Measurements from ENCODE around the gene FSTL5.

The FSTL5 gene

DNA sequence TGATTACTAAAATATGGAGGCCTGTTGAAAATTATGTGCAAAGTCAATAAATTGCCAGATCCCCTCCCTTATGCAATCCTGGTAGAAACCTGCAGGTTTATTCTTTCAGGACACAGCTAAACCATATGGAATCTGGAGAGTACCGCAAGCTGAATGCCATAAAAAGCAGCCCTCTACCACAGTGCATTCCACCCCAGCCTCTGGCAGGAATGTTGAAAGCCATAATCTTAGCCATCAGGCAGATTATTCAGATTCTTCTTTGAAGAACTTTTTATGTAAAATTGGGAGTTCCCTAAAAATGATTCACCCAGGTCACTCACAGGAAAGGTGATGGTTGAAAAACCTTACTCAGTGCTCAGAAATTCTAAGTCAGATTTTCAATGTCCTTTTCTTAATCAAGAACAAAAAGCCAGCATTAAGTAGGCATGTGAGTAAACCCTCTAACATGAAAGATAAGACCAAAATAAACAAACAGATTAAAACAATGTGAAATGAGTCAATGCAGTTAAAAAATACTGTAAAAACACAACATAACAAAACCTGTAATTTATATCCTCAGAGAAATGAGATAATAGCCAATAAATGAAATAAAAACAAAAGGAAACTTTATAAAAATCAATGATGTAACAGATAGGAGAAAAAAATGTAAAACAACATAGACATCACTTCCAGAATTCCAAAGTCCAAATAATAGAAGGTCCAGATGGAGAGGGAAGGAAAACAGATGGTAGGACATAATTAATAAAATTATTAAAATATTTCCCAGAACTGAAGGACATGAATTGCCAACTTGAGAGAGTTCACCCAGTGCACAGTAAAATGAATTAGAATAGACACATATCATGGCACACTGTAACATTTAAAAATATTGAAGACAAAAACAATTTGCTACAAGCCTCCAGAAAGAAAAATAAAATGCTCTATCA, 226.9 kb downstream of the FSTL5 start:
- peak; percentile 97 for DNase-seq

DNA sequence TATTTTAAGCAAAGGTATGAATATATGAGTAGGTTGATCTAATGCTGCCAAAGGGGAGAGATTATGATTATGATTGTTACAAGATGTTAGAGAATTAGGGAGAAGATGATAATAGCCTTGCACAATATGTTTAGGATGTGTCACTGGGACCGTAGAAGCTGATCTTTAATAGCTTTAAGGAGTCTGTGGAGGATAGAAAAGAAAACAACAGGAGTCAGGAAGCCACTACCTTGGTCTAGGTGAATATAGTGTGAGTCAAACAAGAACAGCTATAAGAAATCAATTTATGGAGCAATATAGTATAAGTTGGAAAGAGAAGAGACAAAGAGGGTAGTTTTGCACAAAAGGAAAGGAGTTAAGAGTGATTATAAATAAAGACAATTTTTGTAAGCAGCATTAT, 232.7 kb downstream of the FSTL5 start:
- no peak for DNase-seq

DNA sequence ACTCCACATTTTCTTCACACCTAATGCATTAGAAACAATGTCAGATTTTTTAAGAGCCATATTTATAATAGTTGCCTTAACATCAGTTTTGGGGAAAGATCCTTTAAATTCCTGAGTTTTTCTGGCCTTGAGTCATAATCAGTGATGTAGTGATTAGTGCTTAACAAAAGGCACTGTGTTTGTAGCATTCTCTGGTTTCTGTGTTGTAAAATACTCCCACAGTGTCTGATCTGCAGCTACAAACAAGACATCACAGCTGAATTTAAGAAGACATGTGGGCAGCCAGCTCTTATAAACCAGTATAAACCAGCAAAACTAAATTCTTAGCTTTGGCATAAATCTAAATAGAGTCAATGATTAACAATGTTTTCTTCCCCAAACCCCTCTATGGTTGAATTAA, 233.8 kb downstream of the FSTL5 start:
- peak; percentile 33 for DNase-seq

DNA sequence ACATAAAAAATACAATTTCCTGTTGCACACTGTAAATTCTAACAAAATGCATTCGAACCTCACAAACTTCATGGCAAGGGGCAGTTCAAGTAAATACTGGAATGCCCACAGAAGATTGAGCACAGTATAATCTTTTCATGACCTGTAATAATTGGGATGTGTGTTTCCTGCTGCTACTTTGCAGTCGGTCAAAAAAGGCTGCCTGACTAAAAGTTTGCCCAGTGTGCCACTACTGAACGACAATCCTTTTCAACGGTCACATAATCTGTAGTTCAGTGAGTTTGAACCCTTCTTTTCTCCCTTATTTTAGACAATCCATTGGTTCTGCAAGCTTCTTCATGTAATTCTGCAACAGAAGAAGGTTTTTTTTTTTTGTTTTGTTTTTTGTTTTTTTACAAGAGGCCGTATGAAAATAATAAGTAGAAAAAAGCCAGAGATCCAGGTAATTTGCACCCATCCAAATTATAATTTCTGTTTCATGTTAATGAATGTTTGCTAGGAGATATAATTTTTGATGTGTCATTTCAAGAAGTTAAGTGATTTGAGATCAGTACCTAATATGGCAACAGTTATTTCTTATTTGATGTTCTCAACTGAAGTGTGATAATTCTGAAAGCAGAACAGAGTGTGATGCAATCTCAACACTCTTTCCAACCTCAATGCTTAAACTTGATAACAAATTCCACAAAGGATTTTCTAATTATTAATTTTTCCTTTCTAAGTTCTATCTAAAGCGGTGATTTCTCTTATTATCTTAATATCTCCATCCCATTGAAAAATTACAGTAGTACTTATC, 237.6 kb downstream of the FSTL5 start:
- no peak for DNase-seq

DNA sequence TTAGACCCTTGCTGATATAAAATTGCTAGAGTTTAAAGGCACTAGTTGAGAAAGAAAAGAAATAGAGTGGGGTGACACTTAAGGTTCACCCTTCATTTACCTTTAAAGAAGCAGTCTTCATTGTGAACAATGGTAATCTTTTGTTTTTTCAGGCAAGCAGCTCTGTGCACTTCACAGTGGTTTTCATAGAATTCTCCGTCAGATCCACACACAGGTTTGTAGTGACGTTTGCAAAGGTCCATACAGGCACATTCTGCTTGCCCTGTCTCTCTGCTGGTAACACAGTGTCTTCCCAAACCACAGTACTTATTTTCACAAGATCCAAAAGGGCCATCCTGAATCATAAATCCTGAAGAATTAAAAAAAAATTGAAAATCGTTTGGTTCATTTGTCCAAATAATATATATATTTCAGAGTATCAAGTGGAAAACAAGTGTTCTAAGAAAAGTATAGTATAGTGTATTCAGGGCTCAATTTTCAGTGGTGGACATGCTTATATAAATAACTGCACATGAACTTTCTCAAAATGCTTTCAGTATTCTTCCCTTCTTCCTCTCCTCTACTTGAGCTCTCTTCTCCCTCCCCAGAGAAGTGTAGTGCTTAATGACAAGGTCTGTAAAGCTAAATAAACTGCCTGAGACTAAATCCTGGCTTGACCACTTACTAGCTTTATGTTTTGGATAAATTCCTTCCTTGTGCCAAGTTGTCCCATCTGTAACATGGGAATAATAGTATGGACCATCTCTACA, 243.3 kb downstream of the FSTL5 start:
- no peak for DNase-seq

DNA sequence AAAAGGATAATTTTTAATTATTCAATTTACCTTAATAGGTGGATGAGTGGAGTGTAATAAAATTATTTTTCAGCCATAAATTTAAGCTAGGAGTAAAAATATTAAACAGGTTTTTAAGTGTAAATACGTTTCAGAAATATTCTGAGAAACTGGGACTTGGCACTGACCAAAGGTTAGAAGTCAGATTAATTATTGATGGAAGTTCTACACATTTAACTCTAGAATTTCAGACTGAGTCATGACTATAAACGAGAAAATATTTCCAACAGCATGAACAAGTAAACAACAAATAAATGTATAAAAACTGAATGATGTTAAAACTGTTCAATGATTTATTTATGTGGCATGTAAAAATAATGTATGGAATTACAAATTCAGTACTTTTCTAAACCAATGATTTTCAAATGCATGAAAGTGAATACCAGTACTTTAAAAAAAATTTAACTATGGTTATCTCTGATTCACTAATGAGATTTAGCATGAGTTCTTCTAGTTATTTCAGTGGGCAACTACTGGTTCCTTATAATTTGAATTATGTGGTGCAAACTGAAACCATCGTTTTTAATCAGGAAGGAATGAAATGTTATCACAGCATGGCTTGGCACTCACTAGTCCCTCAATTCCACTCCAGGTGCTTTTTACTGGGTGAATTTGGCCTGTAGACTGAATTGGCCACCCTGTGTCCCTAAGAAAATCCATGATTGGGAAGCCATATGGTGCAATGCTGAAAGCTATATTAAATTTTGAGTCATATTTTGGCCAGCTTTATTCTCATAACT, 244.2 kb downstream of the FSTL5 start:
- DNase-seq = no peak

DNA sequence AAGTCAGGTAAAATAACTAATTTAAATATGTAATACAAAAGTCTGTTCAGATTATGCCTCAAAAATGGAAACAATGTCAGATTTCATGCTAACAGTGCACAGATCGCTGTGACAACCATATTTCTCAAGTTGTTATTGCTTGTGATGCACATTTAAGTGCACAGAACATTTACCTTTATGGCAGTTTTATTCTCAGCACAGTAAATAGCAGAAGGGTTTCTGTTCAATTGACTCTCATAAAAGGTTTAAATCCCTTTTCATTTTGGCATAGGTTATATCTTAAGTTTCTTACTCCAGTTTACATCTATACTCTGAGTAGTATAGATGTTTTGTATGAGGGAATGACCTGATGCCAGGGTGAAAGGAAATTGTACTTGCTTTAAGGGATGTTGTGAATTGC, 247.8 kb downstream of the FSTL5 start:
- no peak for DNase-seq

DNA sequence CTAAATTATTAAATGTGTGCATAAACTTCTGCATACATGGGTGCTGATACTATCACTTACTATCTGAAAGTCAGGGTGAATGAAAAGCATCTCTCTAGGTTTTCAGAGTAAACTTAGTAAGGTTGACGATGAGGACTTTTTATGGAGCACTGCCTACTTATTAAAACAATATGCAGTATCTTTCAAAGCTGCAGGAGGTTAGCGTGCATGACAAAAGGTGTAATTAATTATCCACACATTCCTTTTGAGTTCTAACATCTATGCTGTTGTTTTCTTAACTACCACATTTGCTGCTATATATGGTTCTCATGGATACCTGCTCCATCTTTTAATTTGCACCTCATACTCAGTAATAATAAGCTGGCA, 256.2 kb downstream of the FSTL5 start:
- peak; percentile 46 for DNase-seq

DNA sequence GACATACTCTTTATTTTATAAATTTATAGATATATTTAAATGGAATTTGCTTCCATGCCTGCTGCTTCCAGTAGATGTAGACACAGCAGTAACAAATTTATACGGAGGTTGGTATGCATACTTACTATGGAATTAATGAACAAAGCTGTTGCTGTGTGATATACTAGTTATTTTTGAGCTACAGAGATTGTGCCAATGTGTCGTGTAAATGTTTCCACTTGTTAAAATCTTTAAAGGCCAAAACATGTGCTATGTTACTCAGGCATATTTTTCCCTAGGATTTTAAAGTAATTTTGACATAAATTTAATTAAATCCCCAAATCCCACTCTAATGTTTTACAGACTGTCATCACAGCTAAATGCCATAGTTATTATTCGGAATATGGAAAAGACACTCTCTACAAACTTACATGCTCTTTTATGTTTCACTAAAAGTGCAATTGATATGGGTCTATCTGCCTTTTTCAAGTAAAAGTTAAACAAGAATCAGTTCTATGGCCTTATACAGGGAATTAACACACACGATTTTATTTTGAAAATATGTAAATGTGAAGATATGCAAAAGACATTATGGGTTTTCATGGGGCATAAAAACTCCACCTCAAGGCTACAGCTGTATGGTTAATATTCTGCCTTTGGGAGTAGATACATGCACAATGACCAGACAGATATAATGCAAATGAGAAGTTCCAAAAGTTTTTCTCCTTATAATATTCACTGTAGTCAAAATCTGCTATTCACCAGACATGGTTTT, 256.8 kb downstream of the FSTL5 start:
- no peak for DNase-seq

DNA sequence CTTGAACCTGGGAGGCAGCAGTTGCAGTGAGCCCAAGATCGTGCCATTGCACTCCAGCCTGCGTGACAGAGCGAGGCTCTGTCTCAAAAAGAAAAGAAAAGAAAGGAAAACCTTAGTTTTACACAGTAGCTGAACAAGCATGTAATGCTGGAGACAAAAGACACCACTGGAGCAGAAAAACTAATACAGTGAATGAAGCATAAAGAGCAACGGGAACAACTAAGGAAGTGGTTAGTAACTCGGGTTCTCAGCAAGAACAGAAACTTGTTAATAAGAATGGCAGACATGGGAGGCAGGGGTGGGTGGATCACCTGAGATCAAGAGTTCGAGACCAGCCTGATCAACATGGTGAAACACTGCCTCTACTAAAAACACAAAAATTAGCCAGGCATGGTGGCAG, 263.7 kb downstream of the FSTL5 start:
- no peak for DNase-seq

DNA sequence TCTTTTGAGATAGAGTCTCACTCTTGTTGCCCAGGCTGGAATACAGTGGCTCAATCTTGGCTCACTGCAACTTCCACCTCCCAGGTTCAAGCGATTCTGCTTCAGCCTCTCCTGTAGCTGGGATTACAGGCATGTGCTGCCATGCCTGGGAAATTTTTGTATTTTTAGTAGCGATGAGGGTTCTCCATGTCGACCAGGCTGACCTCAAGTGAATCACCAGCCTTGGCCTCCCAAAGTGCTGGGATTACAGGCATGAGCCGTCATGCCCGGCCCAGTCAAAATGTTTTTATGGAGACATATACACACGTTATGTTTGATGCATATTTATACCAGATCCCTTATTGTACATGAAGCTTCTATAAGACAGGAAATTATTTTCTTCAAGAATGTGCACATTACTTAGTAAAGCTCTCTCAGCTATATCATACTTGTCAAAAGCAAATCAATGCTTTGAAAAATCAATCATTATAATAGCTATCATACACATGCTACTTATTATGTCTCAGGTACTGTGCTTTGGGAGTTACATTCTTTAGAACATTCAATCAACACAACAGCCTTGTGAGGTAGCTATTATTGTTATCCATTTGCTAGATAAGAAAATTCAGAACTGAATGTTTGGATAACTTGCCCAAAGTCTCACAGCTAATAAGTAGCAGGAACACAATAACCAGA, 269.2 kb downstream of the FSTL5 start:
- no peak for DNase-seq

DNA sequence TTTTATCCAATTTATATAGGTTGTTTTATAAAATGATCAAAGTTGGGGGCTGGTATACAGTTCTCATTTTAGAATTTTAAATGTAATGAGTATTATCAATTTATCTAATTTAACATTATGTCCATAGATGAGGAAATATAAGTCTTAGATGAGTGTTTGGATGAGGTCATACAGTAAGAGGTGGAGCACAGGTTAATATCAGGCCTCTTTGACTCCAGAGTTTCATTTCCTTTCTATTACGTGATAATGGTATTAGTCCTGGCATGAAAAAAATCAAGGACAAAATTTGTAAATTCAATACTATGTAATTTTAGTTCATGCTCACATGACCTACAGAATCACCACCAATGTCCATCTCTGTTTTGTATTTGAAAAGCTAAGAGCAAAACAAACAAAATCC, 269.8 kb downstream of the FSTL5 start:
- no peak for DNase-seq

DNA sequence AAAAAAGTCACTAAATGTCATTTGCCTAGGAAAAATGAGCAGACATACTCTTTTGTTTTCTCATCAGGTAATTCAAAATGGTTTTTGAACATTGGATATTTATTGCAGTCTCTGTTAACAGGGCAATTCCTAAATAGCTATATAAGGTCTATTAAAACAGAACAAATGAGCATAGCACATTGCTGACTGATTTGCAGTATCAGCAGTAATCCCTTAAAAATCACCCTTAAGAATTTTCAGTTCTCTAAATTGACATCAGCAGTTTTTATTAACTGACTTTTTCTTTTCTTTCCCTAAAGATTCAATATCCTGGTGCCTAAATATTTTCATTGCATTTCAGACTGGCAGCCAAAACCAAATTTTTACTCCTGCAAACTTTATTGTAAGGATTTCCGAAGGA, 270.2 kb downstream of the FSTL5 start:
- DNase-seq = no peak

DNA sequence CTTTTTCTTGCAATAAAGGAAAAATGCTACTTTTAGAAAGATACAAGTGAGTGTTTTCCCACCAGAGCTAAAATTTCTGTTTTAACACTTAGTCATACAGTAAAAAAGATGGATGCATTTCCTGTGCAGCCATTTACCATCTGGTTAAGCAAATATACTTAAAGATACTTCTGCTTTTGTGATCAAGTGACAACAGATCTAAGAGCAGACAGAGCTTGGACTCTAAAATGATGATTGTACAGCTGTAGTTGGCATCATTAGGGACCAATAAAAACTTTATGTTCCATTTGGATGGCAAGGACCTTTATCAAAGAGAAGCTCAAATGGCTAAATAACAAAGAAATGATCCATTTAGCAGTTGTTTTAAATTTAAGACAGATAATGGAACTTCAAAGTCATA, 270.8 kb downstream of the FSTL5 start:
- no peak for DNase-seq

DNA sequence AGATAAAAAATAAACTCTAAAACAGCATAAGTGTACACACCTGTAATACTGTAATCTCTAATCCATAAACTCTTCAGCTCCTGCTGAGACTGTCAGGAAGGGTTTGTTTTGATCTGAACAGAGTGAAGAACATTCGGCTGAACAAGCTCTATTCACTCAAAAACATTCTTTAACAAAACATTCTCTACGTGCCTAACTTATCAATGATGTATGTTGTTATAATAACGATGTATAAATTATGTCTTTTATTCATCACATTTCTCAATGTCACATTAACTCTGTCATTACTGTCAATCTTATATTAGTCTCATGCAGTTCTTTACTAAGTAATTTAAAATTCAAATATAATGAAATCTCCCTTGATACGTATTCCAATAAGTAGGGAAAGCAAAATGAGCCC, 280.6 kb downstream of the FSTL5 start:
- DNase-seq = no peak

DNA sequence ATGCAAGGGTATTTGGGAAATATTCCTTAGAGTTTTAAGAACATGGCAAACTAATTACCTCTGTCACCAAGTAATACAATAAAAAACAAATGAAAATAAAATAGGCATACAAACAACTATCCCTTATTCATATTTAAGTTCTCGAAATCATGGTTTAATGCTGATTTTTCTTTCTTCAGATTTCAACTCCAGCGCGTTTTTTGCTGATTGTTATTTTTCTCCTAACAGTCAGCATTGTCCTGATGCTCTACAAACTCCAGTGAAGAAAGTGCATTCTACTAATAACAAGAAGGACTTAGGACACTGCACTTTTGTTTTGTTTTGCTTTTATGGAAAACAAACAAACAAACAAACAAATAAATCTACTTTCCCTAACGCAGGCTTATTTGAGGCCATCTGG, 282.4 kb downstream of the FSTL5 start:
- no peak for DNase-seq

DNA sequence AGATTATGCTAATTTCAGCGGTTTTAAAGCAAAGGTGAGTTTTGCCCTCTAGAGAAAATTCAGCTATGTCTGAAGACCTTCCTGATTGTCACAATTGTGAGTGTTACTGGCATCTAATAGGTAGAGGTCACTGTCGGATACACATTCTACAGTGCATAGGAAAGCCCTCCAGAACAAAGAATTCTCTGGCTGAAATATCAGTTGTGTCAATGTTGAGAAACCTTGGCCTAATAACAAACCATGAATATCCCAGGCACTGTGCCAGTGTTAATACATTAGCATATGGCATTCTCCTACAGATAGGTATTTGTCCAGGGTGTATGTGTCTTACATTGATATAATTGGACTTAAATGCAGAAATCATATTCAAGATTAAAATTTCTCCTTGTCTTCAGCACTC, 294.3 kb downstream of the FSTL5 start:
- DNase-seq = no peak

DNA sequence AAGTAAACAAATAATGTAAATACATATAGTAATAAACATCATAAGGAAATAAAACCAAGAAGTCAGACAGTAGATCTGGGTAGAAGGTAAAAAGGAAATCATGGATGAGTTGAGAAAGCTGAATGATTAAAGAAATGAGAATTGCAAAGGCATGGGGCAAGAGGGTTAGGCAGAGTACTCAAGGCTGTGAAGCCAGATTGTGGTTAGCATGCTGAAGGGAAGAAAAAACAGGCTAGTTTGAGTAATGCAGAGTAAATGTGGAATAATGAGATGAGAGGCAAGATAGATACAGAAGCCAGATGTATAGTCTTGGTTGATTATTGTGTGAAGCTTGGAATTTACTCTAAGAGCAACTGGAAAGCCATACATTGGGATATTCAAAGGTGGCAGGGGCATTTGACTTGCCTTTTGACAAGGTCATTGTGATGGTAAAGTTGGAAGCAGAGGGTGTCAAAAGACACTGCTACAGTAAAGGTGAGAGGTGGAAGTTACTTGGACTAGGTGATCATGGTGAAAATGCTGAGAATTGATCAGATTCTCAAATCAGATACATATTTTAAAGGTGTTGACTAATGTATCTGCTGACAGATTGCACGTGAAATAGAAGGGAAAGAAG, 307.0 kb downstream of the FSTL5 start:
- DNase-seq = peak; percentile 3

DNA sequence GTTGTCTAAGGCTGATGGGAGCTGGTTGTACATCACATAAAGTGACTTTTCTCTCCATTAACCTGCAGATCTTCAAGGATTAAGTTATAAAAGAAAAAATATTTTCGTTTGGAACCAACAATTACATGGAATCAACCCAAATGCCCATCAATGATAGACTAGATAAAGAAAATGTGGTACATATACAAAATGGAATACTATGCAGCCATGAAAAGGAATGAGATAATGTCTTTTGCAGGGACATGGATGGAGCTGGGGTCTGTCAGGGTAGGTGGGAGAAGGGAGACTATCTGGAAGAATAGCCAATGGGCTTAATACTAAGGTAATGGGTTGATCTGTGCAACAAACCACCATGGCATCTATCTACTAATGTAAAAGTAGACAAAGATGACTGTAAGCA, 313.2 kb downstream of the FSTL5 start:
- no peak for DNase-seq

DNA sequence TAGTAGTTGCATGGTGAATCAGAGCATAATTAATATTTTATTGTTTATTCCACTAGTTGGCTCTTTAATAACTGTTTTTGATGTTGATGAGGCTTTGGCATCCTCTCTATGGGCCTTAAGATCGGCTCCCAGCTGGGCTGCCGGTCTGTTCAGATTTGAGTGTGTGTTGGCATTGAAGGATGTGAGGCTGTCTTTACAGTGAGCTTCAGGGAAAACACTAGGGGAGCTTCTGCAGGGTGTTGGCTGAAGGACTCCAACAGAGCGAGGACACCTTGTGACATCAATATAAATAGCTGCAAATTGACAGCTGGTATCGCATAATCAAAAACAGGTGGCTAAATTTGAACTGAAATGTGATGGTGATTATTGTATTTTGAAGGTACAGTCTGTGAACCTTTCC, 322.0 kb downstream of the FSTL5 start:
- no peak for DNase-seq

DNA sequence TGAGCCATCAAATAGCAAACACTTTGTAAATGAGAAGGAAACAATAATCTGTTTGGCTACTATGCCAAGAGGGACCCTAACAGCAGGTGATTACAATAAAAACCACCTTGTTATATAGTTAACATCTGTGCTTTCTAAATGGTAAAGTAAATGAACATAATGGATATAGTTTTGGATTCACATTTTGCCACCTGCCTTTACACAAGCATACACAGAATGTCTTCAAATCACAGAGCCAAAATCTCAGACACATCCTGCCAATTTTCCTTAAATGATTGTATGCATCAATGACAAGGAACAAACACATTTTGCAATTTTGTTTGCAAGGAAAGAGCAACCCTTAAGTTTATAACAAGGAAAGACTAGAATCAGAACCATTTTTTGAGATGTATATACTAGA, 334.2 kb downstream of the FSTL5 start:
- no peak for DNase-seq
